ENCODE measurements around the gene GFAP.

The GFAP gene

DNA sequence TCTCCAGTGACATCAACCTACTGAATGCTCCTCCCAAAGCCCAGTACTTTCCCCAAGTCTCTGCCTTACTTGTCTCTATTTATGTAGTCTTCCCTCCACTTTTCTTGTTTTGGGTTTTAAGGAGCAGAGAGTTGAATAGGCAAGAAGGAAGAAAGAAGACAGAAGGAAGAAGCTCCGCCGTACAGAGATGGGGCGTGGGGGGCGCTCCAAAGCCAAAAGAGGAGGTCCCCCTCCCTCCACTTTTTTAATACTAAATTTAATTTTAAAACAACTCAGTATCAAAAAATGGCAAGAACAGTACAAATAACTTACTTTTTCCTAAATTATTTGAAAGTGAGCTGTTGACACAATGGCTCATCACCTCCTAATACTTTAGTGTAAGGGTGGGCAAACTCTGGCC, 20.7 kb downstream of the GFAP start:
- no peak overlapping the region for H3K27ac ChIP-seq (ENCODE audit: low read depth, low read length, poor library complexity, severe bottlenecking)
- no peaks in the 10 kb centered on the region for H3F3A ChIP-seq (ENCODE audit: insufficient read depth, low read length)
- H3K9me2 ChIP-seq (ENCODE audit: low read depth, low read length) = no peaks in the 10 kb centered on the region
- no peak overlapping the region for H2AFZ ChIP-seq (ENCODE audit: low read length)
- no peak overlapping the region for H3K9ac ChIP-seq (ENCODE audit: low read length)
- peaks cover 39% of the 10 kb centered on the region for H3K36me3 ChIP-seq (ENCODE audit: insufficient read depth, low read length)
- no peaks in the 10 kb centered on the region for H3K27me3 ChIP-seq (ENCODE audit: insufficient read depth, low read length)
- H3K9me3 ChIP-seq (ENCODE audit: low read length) = no peaks in the 10 kb centered on the region
- TF ChIP-seq, protein P1, sequence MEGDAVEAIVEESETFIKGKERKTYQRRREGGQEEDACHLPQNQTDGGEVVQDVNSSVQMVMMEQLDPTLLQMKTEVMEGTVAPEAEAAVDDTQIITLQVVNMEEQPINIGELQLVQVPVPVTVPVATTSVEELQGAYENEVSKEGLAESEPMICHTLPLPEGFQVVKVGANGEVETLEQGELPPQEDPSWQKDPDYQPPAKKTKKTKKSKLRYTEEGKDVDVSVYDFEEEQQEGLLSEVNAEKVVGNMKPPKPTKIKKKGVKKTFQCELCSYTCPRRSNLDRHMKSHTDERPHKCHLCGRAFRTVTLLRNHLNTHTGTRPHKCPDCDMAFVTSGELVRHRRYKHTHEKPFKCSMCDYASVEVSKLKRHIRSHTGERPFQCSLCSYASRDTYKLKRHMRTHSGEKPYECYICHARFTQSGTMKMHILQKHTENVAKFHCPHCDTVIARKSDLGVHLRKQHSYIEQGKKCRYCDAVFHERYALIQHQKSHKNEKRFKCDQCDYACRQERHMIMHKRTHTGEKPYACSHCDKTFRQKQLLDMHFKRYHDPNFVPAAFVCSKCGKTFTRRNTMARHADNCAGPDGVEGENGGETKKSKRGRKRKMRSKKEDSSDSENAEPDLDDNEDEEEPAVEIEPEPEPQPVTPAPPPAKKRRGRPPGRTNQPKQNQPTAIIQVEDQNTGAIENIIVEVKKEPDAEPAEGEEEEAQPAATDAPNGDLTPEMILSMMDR (IDR thresholded peaks at IDR 0.05; ENCODE audit: low read length) = no peak
- no peak for TF ChIP-seq EZH2 (IDR thresholded peaks at IDR 0.05; ENCODE audit: borderline replicate concordance, low read length)
- peaks cover 29% of the 10 kb centered on the region for H3K79me2 ChIP-seq (ENCODE audit: insufficient read depth, low read length)
- no peak overlapping the region for H3K4me2 ChIP-seq (ENCODE audit: low read length)
- H3K4me1 ChIP-seq (ENCODE audit: insufficient read depth, low read length, severe bottlenecking) = peaks cover 10% of the 10 kb centered on the region
- H3K4me3 ChIP-seq (ENCODE audit: low read depth, low read length, poor library complexity, severe bottlenecking) = no peak overlapping the region
- H4K20me1 ChIP-seq (ENCODE audit: insufficient read depth, low read length) = no peaks in the 10 kb centered on the region

DNA sequence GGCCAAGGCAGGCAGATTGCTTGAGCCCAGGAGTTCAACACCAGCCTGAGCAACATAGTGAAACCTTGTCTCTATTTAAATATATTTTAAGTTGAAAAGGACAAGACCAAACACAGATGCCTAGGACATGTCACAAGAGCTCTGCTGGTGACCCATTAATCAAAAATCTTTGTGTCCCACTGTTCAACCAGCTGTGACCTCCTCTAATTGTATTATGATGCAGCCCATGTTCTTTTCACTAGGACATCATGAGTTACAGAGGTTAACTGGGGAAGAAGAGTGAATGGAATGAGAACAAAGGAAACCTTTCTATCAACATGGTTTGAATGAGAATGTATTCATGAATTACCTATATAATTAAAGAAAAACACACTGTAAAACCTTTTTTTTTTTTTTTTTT, 23.1 kb downstream of the GFAP start:
- no peak overlapping the region for H3K27ac ChIP-seq (ENCODE audit: low read depth, low read length, poor library complexity, severe bottlenecking)
- H3K27me3 ChIP-seq (ENCODE audit: insufficient read depth, low read length) = no peaks in the 10 kb centered on the region
- H3K9me3 ChIP-seq (ENCODE audit: low read length) = no peaks in the 10 kb centered on the region
- no peaks in the 10 kb centered on the region for H3K9me2 ChIP-seq (ENCODE audit: low read depth, low read length)
- no peaks in the 10 kb centered on the region for H3F3A ChIP-seq (ENCODE audit: insufficient read depth, low read length)
- peaks cover 39% of the 10 kb centered on the region for H3K36me3 ChIP-seq (ENCODE audit: insufficient read depth, low read length)
- H2AFZ ChIP-seq (ENCODE audit: low read length) = no peak overlapping the region
- no peak overlapping the region for H3K4me2 ChIP-seq (ENCODE audit: low read length)
- peaks cover 11% of the 10 kb centered on the region for H3K79me2 ChIP-seq (ENCODE audit: insufficient read depth, low read length)
- H4K20me1 ChIP-seq (ENCODE audit: insufficient read depth, low read length) = no peaks in the 10 kb centered on the region
- H3K9ac ChIP-seq (ENCODE audit: low read length) = no peak overlapping the region
- peaks cover 7% of the 10 kb centered on the region for H3K4me1 ChIP-seq (ENCODE audit: insufficient read depth, low read length, severe bottlenecking)
- TF ChIP-seq, protein P1 (IDR thresholded peaks at IDR 0.05; ENCODE audit: low read length) = no peak
- TF ChIP-seq EZH2 (IDR thresholded peaks at IDR 0.05; ENCODE audit: borderline replicate concordance, low read length) = no peak
- no peak overlapping the region for H3K4me3 ChIP-seq (ENCODE audit: low read depth, low read length, poor library complexity, severe bottlenecking)

DNA sequence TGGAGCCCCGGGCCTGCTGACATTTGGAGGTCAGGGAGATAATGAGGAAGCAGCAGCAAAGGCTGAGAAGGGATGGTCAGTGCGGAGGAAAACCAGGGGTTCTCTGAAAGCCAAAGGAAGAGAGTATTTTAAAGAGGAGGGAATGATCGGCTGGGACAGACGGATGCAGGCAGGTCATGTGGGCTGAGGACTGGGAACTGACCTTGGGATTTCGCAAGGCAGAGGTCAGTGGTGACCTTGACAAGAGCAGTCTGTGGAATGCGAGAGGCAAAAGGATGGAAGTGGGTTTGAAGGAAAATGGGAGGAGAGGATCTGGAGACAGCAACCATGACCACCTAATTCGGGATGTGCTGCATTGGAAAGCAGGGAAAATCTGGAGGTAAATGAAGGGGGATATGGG, 26.3 kb downstream of the GFAP start:
- no peak overlapping the region for H3K4me2 ChIP-seq (ENCODE audit: low read length)
- no peaks in the 10 kb centered on the region for H4K20me1 ChIP-seq (ENCODE audit: insufficient read depth, low read length)
- H2AFZ ChIP-seq (ENCODE audit: low read length) = no peak overlapping the region
- H3K9me3 ChIP-seq (ENCODE audit: low read length) = no peaks in the 10 kb centered on the region
- no peaks in the 10 kb centered on the region for H3K9me2 ChIP-seq (ENCODE audit: low read depth, low read length)
- H3K27ac ChIP-seq (ENCODE audit: low read depth, low read length, poor library complexity, severe bottlenecking) = no peak overlapping the region
- H3K27me3 ChIP-seq (ENCODE audit: insufficient read depth, low read length) = no peaks in the 10 kb centered on the region
- TF ChIP-seq EZH2 (IDR thresholded peaks at IDR 0.05; ENCODE audit: borderline replicate concordance, low read length) = no peak
- TF ChIP-seq, protein P1 (IDR thresholded peaks at IDR 0.05; ENCODE audit: low read length) = no peak
- H3F3A ChIP-seq (ENCODE audit: insufficient read depth, low read length) = no peaks in the 10 kb centered on the region
- H3K9ac ChIP-seq (ENCODE audit: low read length) = no peak overlapping the region
- H3K4me1 ChIP-seq (ENCODE audit: insufficient read depth, low read length, severe bottlenecking) = peaks cover 7% of the 10 kb centered on the region
- no peak overlapping the region for H3K4me3 ChIP-seq (ENCODE audit: low read depth, low read length, poor library complexity, severe bottlenecking)
- peaks cover 47% of the 10 kb centered on the region for H3K36me3 ChIP-seq (ENCODE audit: insufficient read depth, low read length)
- H3K79me2 ChIP-seq (ENCODE audit: insufficient read depth, low read length) = peaks cover 4% of the 10 kb centered on the region; the same call in 1 of the 2 replicates
